OCI-LY7 (cell line): ENCODE results near the gene PGGHG. TPM values are rescaled to one million over a fixed set of nuclear protein-coding genes. Genes with fewer than 3 reads are reported as not detected.

Experiments used
- BruUV-seq: library from RNA; stranded (reverse); fragments of 400-500 nt; replicated peaks from 2 replicates; lab custom pipeline; 2021; lab: Mats Ljungman, UMichigan
- CTCF ChIA-PET: fragments of 300-600 bp; sonication (Branson Sonifier 250); formaldehyde crosslinking; loops from one replicate; lab custom pipeline; 2022; ENCODE audit warnings: antibody characterized with exemption; ENCODE audit not compliant: unreplicated experiment; lab: Charles Lee
- POLR2A ChIA-PET: fragments of 300-600 bp; sonication (Branson Sonifier 250); formaldehyde crosslinking; loops from one replicate; lab custom pipeline; 2022; ENCODE audit warnings: antibody characterized with exemption; lab: Charles Lee
- DNase-seq: peaks from one replicate; pipeline ENCODE4 v3.0.0-alpha.2; 2015; ENCODE audit warnings: low spot score
- H2AFZ ChIP-seq: fragments of 200-600 bp; sonication (generic), shearing (Covaris generic); 2 replicates; pipeline ENCODE4 v1.6.1; 2014; ENCODE audit warnings: mild to moderate bottlenecking, antibody characterized with exemption, low read length, moderate library complexity
- H3K27ac ChIP-seq: fragments of 200-600 bp; sonication (generic); 2 replicates; pipeline ENCODE4 v1.5.1; 2014; ENCODE audit warnings: mixed run types, low read depth, mild to moderate bottlenecking, moderate library complexity, low read length, inconsistent platforms; ENCODE audit not compliant: poor library complexity, severe bottlenecking
- H3K36me3 ChIP-seq: fragments of 200-600 bp; sonication (generic); 2 replicates; pipeline ENCODE4 v1.6.1; 2014; ENCODE audit warnings: mild to moderate bottlenecking, antibody characterized with exemption, low read length, moderate library complexity, mixed read lengths; ENCODE audit not compliant: insufficient read depth
- H3K4me1 ChIP-seq: fragments of 200-600 bp; sonication (generic); 2 replicates; pipeline ENCODE4 v1.5.1; 2014; ENCODE audit warnings: mild to moderate bottlenecking, low read length; ENCODE audit not compliant: insufficient read depth, poor library complexity, severe bottlenecking
- H3K4me2 ChIP-seq: fragments of 200-600 bp; sonication (generic); 2 replicates; pipeline ENCODE4 v1.6.1; 2014; ENCODE audit warnings: mild to moderate bottlenecking, low read length
- H3K4me3 ChIP-seq: fragments of 200-600 bp; sonication (generic); 2 replicates; pipeline ENCODE4 v1.5.1; 2014; ENCODE audit warnings: mild to moderate bottlenecking, low read depth, low read length; ENCODE audit not compliant: poor library complexity, severe bottlenecking
- H3K79me2 ChIP-seq: fragments of 200-600 bp; sonication (generic); 2 replicates; pipeline ENCODE4 v1.6.1; 2016; ENCODE audit warnings: low read depth, mild to moderate bottlenecking, low read length, moderate library complexity, mixed read lengths; ENCODE audit not compliant: insufficient read depth
- H3K9me2 ChIP-seq: fragments of 200-600 bp; sonication (generic); 2 replicates; pipeline ENCODE4 v1.6.1; 2016; ENCODE audit warnings: mild to moderate bottlenecking, low read length, mixed read lengths; ENCODE audit not compliant: insufficient read depth
- H3K9me3 ChIP-seq: fragments of 200-600 bp; sonication (generic); 2 replicates; pipeline ENCODE4 v1.6.1; 2014; ENCODE audit warnings: mild to moderate bottlenecking, mixed run types, low read length, mixed read lengths
- H4K20me1 ChIP-seq: fragments of 200-600 bp; sonication (generic); 2 replicates; pipeline ENCODE4 v1.6.1; 2014; ENCODE audit warnings: mild to moderate bottlenecking, antibody characterized with exemption, low read length, moderate library complexity, mixed read lengths; ENCODE audit not compliant: insufficient read depth
- EZH2phosphoT487 ChIP-seq: fragments of 200-600 bp; sonication (generic); IDR thresholded peaks from 2 replicates; pipeline ENCODE4 v1.6.1; 2018; ENCODE audit warnings: low read depth, borderline replicate concordance, mild to moderate bottlenecking, mixed run types, antibody characterized with exemption, low read length, moderate library complexity, mixed read lengths
- intact Hi-C: fragments of 100-400 bp; cut with micrococcal nuclease; formaldehyde crosslinking; loops from one replicate; pipeline ENCODE4 v1.10.0; 2022; ENCODE audit not compliant: unreplicated experiment
- total RNA-seq, 2 experiments: library from RNA; depleted of rRNA in 1 of 2; stranded (reverse); fragments of >200 nt in 1 of 2; shearing (Covaris generic) in 1 of 2; gene quantifications; 2 replicates each; pipeline ENCODE4 v1.2.3, GENCODE V29; 2014 to 2022
- TF ChIP-seq, protein P1 (sequence below): fragments of 200-600 bp; sonication (generic); conservative IDR thresholded peaks from 2 replicates; pipeline ENCODE4 v1.5.1; 2014; ENCODE audit warnings: mild to moderate bottlenecking, antibody characterized with exemption, low read length, moderate library complexity, mixed read lengths

PGGHG gene
- total RNA-seq, 2 experiments from 2014 or later, result 0.93 to 6.3 TPM

DNA sequence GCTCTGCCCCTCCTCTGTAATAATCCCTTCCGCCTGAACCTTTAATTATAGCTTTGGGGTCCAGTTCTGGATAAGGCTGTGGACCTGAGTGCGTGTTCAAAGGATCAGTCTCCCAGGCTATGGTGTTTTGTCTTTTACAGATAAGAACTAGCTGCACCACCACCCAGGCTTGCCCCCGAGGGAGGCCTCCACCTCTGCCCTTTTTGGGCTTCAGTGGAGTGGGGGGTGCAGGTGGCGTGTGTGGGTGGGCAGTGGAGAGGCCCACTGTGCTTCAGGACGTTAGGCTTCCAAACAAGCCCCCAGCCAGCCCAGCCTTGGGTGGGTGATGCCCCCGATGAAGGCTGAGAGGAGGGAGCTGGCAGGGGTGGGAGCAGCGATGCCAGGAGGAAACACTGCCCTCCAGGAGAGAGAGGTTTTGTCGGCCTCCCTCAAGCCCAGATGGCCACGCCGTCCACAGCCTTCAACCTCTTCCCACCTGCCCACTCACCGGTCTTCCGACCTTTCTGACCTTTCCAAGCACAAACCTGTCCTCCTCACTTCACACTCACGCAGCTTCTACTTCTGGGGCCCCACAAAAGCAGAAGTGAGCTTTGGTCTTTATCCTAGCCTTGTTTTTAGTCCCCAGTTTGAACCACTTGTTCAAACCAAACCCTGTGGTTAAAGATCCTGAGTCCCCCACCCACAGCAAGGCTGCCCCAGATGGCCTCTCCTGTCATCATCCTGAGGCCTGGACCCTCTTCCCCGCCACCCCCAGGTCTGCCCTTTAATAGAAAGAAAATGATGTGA, 31.8 kb upstream of the PGGHG start:
- Histone ChIP-seq H3K9me2 (no peaks in the 10 kb centered on the region), H3K79me2 (no peaks in the 10 kb centered on the region), H3K4me3 (no peak overlapping the region), H4K20me1 (no peaks in the 10 kb centered on the region), H2AFZ (no peak overlapping the region), H3K9me3 (no peaks in the 10 kb centered on the region), H3K36me3 (peaks cover 18% of the 10 kb centered on the region), H3K4me2 (peak overlapping the region; percentile 39), H3K27ac (peak overlapping the region; percentile 25), H3K4me1 (peaks cover 31% of the 10 kb centered on the region)
- CTCF ChIA-PET, result no interaction called here
- no TSS peak for BruUV-seq
- no peak for TF ChIP-seq EZH2phosphoT487
- TF ChIP-seq, protein P1, sequence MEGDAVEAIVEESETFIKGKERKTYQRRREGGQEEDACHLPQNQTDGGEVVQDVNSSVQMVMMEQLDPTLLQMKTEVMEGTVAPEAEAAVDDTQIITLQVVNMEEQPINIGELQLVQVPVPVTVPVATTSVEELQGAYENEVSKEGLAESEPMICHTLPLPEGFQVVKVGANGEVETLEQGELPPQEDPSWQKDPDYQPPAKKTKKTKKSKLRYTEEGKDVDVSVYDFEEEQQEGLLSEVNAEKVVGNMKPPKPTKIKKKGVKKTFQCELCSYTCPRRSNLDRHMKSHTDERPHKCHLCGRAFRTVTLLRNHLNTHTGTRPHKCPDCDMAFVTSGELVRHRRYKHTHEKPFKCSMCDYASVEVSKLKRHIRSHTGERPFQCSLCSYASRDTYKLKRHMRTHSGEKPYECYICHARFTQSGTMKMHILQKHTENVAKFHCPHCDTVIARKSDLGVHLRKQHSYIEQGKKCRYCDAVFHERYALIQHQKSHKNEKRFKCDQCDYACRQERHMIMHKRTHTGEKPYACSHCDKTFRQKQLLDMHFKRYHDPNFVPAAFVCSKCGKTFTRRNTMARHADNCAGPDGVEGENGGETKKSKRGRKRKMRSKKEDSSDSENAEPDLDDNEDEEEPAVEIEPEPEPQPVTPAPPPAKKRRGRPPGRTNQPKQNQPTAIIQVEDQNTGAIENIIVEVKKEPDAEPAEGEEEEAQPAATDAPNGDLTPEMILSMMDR, result no peak
- POLR2A ChIA-PET, result interaction anchor here (0.6 to 1.9 kb wide), 2 partner anchors 10 to 11 kb away, joined by 3 to 7 read pairs; no protein-coding TSS in a partner anchor
- intact Hi-C loops, result loop anchor here (10.0 kb wide), 1 partner anchor 48 kb away; the partner anchor contains the start of gene IFITM2
- peak; percentile 67 for DNase-seq

DNA sequence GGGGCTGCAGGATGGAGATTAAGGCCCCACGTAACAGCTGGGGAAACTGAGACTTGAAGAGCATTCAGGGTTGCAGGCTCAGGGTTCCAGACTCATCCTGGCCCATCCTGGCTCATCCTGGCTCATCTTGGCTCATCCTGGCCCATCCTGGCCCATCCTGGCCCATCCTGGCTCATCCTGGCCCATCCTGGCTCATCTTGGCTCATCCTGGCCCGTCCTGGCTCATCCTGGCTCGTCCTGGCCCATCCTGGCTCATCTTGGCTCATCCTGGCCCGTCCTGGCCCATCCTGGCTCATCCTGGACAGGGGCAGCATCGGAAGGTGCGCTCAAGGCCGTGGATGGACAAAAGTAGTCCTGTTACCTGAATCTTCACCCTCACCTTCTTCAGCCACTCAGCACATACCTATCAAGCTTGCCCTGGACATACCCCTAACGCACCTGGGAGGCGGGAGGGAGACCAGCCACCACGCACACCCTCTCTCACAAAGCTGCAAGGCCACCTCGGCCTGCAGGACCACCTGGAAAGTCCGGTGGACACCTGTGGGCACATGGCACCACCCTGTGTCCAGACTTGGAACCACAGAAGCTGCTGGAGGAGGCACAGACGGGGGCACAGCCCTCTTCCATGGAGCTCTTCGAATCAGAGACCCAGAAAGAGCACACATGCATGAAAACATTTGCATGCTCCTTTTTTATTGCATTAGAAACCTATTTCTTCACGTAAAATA, 31.0 kb upstream of the PGGHG start:
- H3K4me1 ChIP-seq, result peaks cover 35% of the 10 kb centered on the region
- intact Hi-C loops, result loop anchor here (10.0 kb wide), 1 partner anchor 47 kb away; the partner anchor contains the start of gene IFITM2
- peak overlapping the region; percentile 39; the same call in 1 of the 2 replicates for H3K4me2 ChIP-seq
- no peaks in the 10 kb centered on the region for H4K20me1 ChIP-seq
- H3K36me3 ChIP-seq, result peaks cover 10% of the 10 kb centered on the region
- H2AFZ ChIP-seq, result no peak overlapping the region
- POLR2A ChIA-PET, result interaction anchor here (1.9 kb wide), 1 partner anchor 10 kb away, joined by 7 read pairs; no protein-coding TSS in a partner anchor
- DNase-seq, result peak; percentile 59
- no TSS peak for BruUV-seq
- no peak overlapping the region for H3K4me3 ChIP-seq
- CTCF ChIA-PET, result no interaction called here
- TF ChIP-seq, protein P1, result peak; percentile 66
- TF ChIP-seq EZH2phosphoT487, result no peak
- no peaks in the 10 kb centered on the region for H3K79me2 ChIP-seq
- H3K9me2 ChIP-seq, result no peaks in the 10 kb centered on the region
- no peaks in the 10 kb centered on the region for H3K9me3 ChIP-seq
- peak overlapping the region; percentile 25 for H3K27ac ChIP-seq
